ENCODE results near the gene SIK3.

The SIK3 gene

GRCh38 chr11:116822575-116822974 lies 275.7 kb downstream of the SIK3 start:
- Histone ChIP-seq H3K4me3 (replicated peaks; ENCODE audit: insufficient read depth, low read length) (no peak overlapping the region), H3K27me3 (ENCODE audit: insufficient read depth, poor library complexity, severe bottlenecking) (no peaks in the 10 kb centered on the region), H3K27ac (replicated peaks) (no peak overlapping the region)
- no peak for TF ChIP-seq CTCF (IDR thresholded peaks at IDR 0.05; ENCODE audit: insufficient read depth, low read length)
- TF ChIP-seq REST (IDR thresholded peaks at IDR 0.05; ENCODE audit: insufficient replicate concordance, low read depth): no peak
- TF ChIP-seq SPI1 (IDR thresholded peaks at IDR 0.05; ENCODE audit: borderline replicate concordance, low read depth): no peak
- TF ChIP-seq POLR2AphosphoS5 (IDR thresholded peaks at IDR 0.05; ENCODE audit: low read depth): no peak
- TF ChIP-seq GABPA (IDR thresholded peaks at IDR 0.05; ENCODE audit: low read depth): no peak
- DNase-seq (ENCODE audit: low read depth in 1 of 2, low spot score in 1 of 2): no peak

GRCh38 chr11:116821050-116821918 lies 276.9 kb downstream of the SIK3 start:
- Histone ChIP-seq H3K4me3 (replicated peaks; ENCODE audit: insufficient read depth, low read length) (no peak overlapping the region), H3K27ac (replicated peaks) (no peak overlapping the region), H3K27me3 (ENCODE audit: insufficient read depth, poor library complexity, severe bottlenecking) (no peaks in the 10 kb centered on the region)
- TF ChIP-seq SPI1 (IDR thresholded peaks at IDR 0.05; ENCODE audit: borderline replicate concordance, low read depth) (no peak), POLR2AphosphoS5 (IDR thresholded peaks at IDR 0.05; ENCODE audit: low read depth) (no peak), GABPA (IDR thresholded peaks at IDR 0.05; ENCODE audit: low read depth) (no peak), REST (IDR thresholded peaks at IDR 0.05; ENCODE audit: insufficient replicate concordance, low read depth) (no peak), CTCF (IDR thresholded peaks at IDR 0.05; ENCODE audit: insufficient read depth, low read length) (no peak)
- DNase-seq (ENCODE audit: low read depth in 1 of 2, low spot score in 1 of 2): no peak

- no peak for DNase-seq (ENCODE audit: low read depth in 1 of 2, low spot score in 1 of 2)
- no peak overlapping the region for H3K4me3 ChIP-seq (replicated peaks; ENCODE audit: insufficient read depth, low read length)
- TF ChIP-seq REST (IDR thresholded peaks at IDR 0.05; ENCODE audit: insufficient replicate concordance, low read depth) (no peak), CTCF (IDR thresholded peaks at IDR 0.05; ENCODE audit: insufficient read depth, low read length) (no peak), GABPA (IDR thresholded peaks at IDR 0.05; ENCODE audit: low read depth) (no peak)
- no peak overlapping the region for H3K27ac ChIP-seq (replicated peaks)
- no peaks in the 10 kb centered on the region for H3K27me3 ChIP-seq (ENCODE audit: insufficient read depth, poor library complexity, severe bottlenecking)
These were observed 279.2 kb downstream of the SIK3 start for GRCh38 chr11:116819049-116819448.

Data from HL-60 (cell line).